IMR-90 (cell line): Measurements from ENCODE around the gene CDC40.

ENCODE experiments used
- CEBPB ChIP-seq: IDR thresholded peaks from 2 replicates; pipeline ENCODE4 v1.6.1; 2012; ENCODE audit warnings: low read depth, low read length, improper control_type of control experiment
- FOS ChIP-seq: fragments of 150-350 bp; IDR thresholded peaks from 2 replicates; pipeline ENCODE4 v1.6.1; 2016; ENCODE audit warnings: low read depth, low read length
- MAZ ChIP-seq: IDR thresholded peaks from 2 replicates; pipeline ENCODE4 v1.6.1; 2012; ENCODE audit warnings: low read depth, mild to moderate bottlenecking, low read length, improper control_type of control experiment, moderate library complexity, borderline replicate concordance
- MXI1 ChIP-seq: IDR thresholded peaks from 2 replicates; pipeline ENCODE4 v1.6.1; 2012; ENCODE audit warnings: low read depth, mild to moderate bottlenecking, low read length, moderate library complexity, borderline replicate concordance
- POLR2A ChIP-seq: IDR thresholded peaks from 2 replicates; pipeline ENCODE4 v1.6.1; 2012; ENCODE audit warnings: mild to moderate bottlenecking, low read depth, low read length
- RAD21 ChIP-seq: IDR thresholded peaks from 2 replicates; pipeline ENCODE4 v1.6.1; 2012; ENCODE audit warnings: low read length, improper control_type of control experiment
- RFX5 ChIP-seq: IDR thresholded peaks from 2 replicates; pipeline ENCODE4 v1.8.0; 2012; ENCODE audit warnings: low read depth, mild to moderate bottlenecking, low read length, moderate library complexity
- TF ChIP-seq, protein P1 (sequence below): conservative IDR thresholded peaks from 2 replicates; pipeline ENCODE4 v1.5.1; 2012; ENCODE audit warnings: mild to moderate bottlenecking, low read depth, low read length, improper control_type of control experiment

DNA sequence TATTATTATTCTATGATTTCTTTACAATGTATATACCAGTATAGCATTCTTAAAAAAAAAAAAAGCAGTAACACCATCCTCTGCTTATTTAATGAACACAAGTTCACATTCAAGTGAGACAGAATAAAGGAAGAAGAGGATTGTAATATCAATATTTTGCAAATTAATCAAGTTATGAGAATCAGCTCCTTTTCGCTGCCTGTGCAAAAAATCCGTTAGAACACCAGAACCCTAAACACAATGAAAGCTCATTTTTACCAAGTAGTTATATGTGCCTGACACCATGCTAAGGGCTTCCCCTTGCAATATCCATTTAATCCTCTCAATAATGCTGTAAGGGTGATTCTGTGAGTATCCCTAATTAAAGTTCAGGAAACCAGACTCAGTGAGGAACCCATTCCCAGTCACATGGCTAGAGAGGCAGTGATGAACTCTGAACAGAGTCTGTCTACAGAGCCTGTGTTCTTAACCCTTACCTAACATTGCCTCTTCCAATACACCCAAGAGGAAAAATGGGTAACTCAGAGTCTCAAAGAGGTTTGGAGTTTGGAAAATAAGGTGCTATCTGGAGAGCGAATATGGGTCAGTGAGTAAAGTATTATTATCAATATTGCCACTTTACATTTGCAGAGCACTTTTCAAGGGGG is 66.8 kb downstream of the CDC40 start:
- TF ChIP-seq POLR2A (no peak), RFX5 (no peak), FOS (no peak), CEBPB (no peak), MAZ (no peak), MXI1 (no peak), RAD21 (no peak)
- TF ChIP-seq, protein P1, sequence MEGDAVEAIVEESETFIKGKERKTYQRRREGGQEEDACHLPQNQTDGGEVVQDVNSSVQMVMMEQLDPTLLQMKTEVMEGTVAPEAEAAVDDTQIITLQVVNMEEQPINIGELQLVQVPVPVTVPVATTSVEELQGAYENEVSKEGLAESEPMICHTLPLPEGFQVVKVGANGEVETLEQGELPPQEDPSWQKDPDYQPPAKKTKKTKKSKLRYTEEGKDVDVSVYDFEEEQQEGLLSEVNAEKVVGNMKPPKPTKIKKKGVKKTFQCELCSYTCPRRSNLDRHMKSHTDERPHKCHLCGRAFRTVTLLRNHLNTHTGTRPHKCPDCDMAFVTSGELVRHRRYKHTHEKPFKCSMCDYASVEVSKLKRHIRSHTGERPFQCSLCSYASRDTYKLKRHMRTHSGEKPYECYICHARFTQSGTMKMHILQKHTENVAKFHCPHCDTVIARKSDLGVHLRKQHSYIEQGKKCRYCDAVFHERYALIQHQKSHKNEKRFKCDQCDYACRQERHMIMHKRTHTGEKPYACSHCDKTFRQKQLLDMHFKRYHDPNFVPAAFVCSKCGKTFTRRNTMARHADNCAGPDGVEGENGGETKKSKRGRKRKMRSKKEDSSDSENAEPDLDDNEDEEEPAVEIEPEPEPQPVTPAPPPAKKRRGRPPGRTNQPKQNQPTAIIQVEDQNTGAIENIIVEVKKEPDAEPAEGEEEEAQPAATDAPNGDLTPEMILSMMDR = no peak
